Sciatic nerve (tissue), 2 donors: ENCODE results near the gene AXIN1. TPM values are rescaled to one million over a fixed set of nuclear protein-coding genes. Genes with fewer than 3 reads are reported as not detected.
A peak's percentile ranks its signal among the peaks of the same experiment; 100 is the strongest.
"Not testable (repeated sequence)": the region's sequence is repeated elsewhere in the genome, so short reads cannot be mapped to it uniquely, and the experiment has no call there.

Experiments
- ATAC-seq: fragments of 200-7000 bp; cut with Tn5 transposase; one replicate; pipeline ENCODE4 v1.9.1; 2020; ENCODE audit warnings: mild to moderate bottlenecking, moderate library complexity
- DNase-seq: peaks from one replicate; pipeline ENCODE4 v3.0.0-alpha.2; 2020; ENCODE audit warnings: low spot score
- intact Hi-C: fragments of 100-400 bp; cut with DNase I; formaldehyde crosslinking; loops from one replicate; pipeline ENCODE4 v1.14.2; 2022
- total RNA-seq: library from RNA; stranded (reverse); fragmentation: NEBNext Ultra II Directional; extraction: Animal tissue kit (Norgen Biotek cat#: 25700); gene quantifications from one replicate; pipeline ENCODE4 v1.2.1, GENCODE V29; 2021
- donor health status: DM: no; HTN: no; CAD: no.
- donor health status: DM: no; HTN: no; CAD: no.

Gene AXIN1
- total RNA-seq, 1 donor from 2014 or later = 20.1 TPM

- no peak for ATAC-seq
- peak; percentile 62 for DNase-seq
- intact Hi-C loops = no loop called here
These were observed 31.0 kb upstream of the AXIN1 start for GRCh38 chr16:383326-384051.

DNA sequence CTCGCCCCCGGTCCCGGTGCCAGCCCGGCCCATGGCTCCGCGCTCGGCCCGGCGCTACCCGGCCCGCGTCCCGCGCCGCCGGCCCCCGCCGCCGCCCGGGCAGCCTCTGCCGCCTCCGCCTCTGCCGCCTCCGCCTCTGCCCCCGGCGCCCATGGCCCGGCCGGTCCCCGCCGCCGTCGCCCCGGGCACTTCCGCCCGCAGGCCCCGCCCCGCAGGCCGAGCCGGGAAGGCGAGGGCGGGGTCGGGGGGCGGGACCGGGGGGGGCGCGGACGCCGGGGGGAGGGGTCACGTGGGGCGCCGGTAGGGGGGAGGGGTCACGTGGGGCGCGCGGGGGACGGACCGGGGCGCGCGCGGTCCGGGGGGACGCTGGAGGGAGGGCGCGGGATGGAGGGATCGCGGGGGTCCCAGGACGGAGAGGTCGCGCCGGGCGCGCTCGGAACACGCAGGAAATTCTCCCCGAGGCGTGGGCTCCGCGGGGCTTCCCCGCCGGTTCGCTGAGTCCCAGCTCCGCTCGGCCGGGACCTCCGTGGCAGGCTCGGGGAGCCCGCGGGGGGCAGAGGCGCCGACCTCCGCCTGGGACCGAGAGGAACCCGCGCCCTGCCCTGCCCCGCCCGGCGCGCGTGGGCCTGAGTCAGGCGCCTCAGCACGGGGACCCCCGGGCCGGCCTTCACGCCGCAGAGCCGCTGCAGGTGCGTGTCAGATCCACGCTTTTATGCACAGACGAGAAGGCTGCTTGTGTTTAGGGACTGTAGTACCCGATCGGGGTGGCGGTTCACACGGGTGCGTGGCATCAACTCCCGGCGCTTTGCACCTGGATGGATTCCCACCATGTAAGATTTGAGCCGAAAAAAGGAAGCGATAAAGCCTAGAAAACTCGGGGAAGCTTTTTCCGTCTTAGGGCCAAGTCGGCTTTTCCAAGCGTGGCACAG, 29.5 kb upstream of the AXIN1 start, which contains the start of gene PGAP6:
Gene PGAP6, minus strand, starts transcription at position 190 of the 929 bp plus-strand sequence. Its CDS starts 157 bp downstream, at position 33.
- DNase-seq (peak; percentile 78), ATAC-seq (peak; percentile 44)
- intact Hi-C loops = no loop called here

- DNase-seq (peak; percentile 74), ATAC-seq (peak; percentile 49)
- intact Hi-C loops = no loop called here
These were observed 28.7 kb upstream of the AXIN1 start for GRCh38 chr16:381012-381788.

- no peak for DNase-seq
- ATAC-seq = peak; percentile 27
- intact Hi-C loops = no loop called here
These were observed 28.2 kb upstream of the AXIN1 start for GRCh38 chr16:380762-381011.

GRCh38 chr16:379961-380761, 27.6 kb upstream of the AXIN1 start:
- intact Hi-C loops = no loop called here
- no peak for ATAC-seq
- no peak for DNase-seq

DNA sequence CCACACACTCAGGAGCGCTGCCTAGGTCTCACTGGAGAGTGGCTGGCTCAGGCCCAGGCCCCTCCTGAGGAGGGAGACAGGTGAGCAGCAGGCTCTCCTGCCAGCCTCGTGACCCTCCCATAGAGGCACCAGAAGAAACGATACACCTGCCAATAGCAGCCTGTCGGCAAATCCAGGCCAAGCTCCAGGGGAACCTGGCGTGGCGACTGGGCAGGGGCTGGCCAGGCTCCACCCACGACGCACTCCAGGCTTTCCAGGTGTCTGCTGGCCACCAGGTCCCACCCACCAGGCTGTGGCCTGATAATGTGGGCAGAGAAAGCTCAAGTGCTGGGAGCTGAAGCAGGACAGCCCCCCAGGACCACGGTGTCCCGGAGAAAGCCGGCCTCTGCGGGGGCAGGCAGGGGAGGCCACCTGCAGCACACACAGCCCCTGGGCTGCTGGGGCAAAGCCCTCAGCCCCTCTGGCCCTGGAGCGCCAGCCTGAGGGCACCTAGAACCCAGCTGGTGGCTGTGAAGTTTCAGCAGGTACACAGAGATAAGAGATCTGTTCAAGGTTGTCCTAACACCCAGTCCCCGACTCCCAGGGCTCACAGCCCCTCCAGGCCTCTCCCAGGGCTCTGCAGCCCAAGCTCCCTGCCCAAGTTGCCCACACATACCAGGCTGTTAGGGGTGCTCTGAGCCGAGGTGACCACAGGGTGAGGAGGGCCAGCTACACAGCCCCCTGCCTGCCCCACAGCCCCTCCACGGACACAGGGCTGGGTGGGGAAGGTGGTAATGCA, 26.8 kb upstream of the AXIN1 start:
- intact Hi-C loops = no loop called here
- DNase-seq (no peak), ATAC-seq (no peak)

DNA sequence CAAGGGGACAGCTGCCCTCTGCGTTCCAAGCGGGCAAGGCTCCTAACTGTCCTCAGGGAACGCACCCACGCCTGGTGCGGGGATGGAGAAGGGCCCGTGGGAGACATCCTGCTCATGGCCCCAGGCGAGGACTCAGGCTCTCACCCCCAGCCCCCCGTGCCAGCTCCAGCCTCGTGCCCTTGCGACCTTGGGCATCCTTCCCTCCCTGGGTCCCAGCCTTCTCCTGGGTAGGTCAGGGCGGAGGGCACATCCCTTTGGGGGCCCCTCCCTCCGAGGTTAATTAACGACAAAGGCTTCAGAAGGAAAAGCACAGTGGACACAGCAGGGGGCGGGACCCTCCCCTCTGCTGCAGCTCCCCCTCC, 26.3 kb upstream of the AXIN1 start:
- DNase-seq (peak; percentile 59), ATAC-seq (no peak)
- intact Hi-C loops = no loop called here

GRCh38 chr16:378113-378820, 25.7 kb upstream of the AXIN1 start:
- DNase-seq, ATAC-seq, intact Hi-C loops: not testable (repeated sequence)

DNA sequence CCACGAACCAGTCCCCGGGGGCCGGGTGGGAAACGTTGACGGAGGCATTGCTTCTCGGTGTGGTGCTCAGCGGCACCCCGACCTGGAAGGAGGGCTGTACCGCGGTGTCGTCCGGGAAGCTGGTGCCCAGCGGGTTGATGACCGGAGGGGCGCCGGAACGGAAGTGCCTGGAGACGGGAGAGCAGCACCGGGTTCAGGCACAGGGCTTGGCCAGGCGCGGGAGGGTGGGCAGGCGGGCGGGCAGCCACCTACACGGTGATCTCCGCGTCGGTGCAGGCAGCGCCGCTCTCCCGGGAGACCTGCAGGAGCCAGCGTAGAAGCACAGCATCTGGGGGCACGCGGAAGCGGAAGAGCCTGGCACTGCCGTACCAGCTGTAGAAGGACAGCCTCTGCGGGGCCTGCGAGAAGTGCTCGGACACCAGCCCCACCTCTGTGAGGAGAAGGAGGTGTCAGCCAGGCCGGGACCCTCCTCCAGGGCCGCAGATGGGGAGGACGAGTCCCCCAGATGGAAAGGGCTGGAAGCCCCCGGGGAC, 25.0 kb upstream of the AXIN1 start:
- intact Hi-C loops = no loop called here
- ATAC-seq (no peak), DNase-seq (no peak)

DNA sequence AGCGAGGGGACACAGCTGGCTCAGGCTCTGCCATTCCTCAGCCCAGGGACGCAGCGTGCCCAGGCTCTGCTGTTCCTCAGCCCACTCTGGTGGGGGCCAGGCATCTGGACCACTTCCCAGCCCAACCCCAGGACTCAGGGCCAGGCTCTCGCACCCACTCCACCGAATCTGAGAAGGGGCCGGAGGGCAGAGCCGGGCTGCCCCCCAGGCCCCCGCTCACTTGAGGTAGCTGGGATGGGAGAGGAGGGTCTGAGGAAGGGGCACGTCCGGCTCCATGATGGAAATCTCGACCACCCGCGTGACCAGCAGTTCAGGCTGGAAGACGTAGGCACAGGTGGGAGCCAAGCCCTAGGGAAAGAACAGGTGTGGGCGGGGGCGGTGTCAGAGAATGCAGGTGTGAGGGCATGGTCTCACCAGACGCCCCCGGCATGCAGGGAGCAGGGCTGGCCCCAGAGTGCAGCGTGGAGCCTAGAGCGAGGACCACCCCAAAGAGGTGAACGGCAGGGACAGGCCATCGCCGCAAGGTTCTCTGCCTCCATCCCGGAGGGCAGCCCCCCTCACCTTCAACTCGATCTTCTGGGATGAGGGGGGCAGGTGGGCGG, 24.4 kb upstream of the AXIN1 start:
- no peak for DNase-seq

DNA sequence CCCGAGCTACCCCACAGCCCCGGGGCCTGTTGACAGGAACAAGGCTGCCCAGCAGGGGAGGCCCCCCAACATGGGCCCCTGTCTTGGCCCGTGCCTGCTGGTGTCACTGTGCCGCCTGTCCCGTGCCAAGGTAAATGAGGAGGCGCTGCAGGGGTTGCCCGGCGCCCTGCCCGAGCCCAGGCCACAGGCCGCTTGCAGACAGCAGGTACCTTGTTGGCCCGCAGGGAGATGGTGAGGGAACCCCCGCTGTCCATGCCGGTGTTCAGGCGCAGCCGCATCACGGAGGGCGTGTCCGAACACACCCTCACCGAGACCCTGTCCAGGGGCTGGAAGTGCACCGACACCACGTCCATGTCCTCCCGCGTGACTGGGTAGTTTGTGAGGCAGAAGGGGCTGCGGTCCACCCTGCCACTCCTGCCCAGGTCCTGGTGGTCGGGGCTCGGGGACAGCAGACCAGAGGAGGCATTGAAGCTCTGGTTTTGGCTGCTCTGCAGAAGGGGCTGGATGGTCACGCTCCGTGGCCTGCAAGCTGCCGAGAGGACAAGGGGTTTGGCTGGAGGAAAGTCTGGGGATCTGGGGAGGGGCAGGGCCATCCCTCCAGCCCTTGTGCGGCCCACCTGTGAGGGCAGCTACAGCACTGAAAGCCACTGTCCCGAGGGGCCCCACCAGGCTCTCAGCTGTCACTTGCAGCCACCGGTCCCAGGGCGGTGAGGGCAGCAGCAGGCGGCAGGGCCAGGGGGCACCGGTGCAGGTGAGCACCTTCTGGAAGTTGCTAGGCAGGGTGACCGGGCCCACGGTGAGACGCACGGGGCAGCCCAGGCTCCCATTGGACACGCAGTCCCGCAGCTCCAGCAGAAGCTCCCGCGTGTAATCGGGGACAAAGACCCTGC, 23.6 kb upstream of the AXIN1 start:
- ATAC-seq (no peak), DNase-seq (no peak)
- intact Hi-C loops = no loop called here

More for the DNA sequence above, 24.4 kb upstream of the AXIN1 start:
- intact Hi-C loops = no loop called here
- ATAC-seq = no peak

GRCh38 chr16:375212-375611, 22.7 kb upstream of the AXIN1 start:
- ATAC-seq = no peak
- intact Hi-C loops = no loop called here
- DNase-seq = no peak

GRCh38 chr16:374616-374926, 22.0 kb upstream of the AXIN1 start:
- ATAC-seq (no peak), DNase-seq (no peak)
- intact Hi-C loops = no loop called here

GRCh38 chr16:373848-374615, 21.5 kb upstream of the AXIN1 start:
- intact Hi-C loops = no loop called here
- DNase-seq (no peak), ATAC-seq (no peak)

GRCh38 chr16:373020-373598, 20.6 kb upstream of the AXIN1 start:
- DNase-seq = no peak
- ATAC-seq = no peak

More at GRCh38 chr16:373020-373598, 20.6 kb upstream of the AXIN1 start:
- intact Hi-C loops = no loop called here
